ENCODE results near the gene SLC35F1.

The SLC35F1 gene

DNA sequence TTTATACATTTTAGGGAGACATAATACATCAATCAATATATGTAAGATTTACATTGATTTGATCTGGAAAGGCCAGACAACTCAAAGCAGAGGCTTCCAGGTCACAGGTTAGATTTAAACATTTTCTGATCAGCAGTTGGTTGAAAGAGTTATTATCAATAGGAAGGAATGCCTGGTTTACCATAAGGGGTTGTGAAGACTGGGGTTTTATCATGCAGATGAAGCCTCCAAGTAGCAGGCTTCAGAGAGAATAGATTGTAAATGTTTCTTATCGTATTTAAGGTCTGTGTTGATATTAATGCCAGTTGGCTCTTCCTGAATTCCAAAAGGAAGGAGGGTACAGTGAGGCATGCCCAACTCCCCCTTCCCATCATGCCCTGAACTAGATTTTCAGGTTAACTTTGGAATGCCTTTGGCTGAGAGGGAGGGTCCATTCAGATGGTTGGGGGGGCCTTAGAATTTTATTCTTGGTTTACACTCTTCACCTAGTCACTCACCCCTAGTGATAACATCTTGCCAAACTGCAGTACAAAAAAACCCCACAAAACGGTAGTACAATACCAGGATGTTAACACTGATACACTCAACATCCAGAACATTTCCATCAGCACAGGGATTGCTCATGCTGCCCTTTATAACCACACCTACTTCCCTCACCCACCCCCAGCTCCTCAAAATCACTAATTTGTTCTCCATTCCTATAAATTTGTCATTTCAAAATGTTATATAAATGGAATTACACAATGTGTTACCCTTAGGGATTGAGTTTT, 381.5 kb downstream of the SLC35F1 start:
- no peak for DNase-seq

DNA sequence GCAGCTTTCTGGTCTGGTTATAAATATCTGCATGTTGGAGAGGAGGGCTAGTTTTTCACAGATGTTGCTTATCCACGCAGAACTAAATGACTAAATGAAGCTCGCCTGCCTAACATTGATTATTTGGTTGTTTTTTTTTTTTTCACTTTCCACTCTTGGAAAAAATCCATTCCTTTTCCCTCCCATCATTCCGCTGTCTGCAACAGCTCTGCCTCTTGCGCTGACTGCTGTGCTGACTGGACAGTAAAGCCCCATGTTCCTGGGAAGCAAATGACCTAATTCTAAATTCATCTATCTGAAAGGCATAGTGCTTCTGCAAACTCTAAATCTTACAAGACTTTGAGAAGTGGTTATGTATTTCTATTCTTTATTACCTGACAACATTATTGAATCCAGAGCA, 385.5 kb downstream of the SLC35F1 start:
- DNase-seq = no peak

DNA sequence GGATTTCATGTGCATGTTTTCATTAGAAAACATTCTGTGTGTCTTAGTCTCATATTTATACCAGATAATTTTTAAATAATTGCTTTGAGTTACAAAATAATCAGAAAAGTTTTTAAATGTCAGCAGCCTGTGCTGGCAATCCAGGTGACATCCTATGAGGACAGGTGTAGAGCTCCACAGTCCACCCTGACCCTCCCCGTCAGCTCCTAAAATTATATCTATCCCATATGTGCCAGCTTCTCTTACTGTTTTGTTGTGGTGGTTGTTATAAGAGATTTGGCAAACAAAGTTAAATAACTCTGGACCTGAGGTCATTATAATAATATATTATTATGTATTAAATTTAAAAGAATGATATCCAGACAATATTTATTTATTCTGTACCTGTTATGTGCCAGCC, 387.8 kb downstream of the SLC35F1 start:
- no peak for DNase-seq

DNA sequence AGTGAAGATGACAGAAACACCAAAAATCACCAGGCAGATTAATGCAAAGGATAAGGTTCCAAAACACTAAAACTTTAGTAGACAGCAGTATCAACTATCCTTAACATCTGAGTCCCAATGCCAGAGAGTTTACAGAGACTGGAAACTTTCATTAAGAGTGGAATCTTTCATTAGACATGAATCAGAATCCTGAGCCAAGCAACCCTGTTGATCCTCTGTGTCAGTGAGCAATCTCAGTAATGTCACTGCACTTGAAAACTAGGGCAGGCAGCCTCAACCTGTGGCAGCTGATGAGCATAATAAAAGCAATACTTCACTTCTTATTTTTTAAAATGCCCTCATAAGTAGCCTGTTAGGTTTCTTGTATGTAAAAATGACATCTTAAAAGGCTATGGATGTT, 388.3 kb downstream of the SLC35F1 start:
- DNase-seq = no peak

DNA sequence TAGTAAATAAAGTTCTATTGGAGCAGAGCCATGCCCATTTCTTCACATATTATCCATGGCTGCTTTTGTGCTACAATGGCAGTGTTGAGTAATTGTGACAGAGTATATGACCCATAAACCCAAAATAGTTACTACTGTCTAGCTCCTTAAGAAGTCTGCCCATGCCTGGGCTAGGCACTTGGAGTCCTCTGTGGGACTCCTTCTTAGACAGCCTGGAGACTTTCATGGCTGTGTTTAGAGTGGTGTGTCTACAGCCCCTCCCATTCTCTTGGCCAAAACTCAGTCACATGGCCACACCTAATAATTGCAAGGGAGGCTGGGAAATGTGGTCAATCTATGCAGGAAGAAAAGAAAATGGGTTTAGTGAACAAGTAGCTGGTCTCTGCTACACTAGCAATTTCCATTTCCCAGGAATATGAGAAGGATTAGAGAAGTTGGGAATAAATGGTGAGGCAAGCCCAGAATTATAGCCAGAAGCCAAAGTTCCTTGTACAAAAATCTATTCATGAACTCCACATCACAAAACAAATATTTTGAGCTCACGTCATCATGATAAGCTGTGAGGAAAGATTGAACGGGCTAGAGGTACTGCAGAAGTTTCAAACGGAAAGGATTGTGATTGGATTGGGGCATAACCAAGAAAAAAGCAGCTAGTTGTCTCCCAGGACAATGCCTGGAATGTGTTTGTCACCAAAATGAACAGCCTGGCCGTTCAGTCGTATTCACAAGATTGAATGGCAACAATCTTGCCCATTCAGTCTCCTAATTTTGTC, 389.3 kb downstream of the SLC35F1 start:
- DNase-seq = no peak

DNA sequence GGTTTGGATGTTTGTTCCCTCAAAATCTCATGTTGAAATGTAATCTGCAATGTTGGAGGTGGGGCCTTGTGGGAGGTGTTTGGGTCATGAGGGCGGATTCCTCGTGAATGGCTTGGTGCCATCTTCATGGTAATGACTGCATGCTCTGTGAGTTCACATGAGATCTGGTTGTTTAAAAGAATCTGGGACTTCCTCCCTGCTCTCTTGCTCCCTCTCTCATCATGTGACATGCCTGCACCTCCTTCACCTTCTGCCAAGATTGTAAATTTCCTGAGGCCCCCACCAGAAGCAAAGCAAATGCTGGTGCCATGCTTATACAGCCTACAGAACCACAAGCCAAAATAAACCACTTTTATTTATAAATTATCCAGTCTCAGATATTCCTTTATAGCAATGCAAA, 390.8 kb downstream of the SLC35F1 start:
- DNase-seq = no peak

DNA sequence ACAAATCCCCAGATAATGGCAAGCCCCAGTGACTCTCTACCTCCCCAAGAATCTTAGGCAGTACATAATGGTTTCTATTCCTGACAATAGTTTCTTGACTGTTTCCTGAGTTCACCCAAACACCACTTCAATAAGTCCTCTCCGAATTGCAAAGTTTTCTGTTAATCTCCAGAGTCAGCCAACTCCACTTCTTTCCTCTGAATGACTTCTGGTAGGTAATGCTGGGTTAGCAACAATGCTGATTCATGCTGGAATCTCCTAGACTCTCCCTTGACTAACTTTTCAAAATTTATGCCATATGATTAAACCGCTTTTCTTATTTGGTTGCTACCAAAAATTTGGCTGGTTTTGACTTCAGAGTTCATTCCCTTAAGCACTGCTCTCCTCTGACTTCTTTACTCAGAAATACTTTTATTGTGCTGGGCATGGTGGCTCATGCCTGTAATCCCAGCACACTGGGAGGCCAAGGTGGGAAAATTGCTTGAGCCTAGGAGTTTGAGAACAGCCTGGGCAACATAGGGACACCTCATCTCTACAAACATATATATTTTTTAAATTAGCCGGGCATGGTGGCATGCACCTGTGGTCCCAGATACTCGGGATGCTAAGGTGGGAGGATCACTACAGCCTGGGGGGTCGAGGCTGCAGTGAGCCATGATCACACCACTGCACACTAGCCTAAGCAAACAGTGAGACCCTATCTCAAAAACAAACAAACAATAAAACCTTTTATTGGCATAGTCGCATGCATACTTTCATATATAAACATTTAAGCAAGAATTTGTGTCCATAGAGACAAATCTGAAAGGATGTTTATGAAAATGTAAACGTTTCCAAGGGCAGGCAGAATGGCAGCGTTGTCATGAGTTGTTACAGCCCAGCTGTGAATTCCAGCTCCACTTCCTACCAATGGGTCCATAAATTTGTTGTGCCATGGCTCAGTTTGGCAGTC, 391.7 kb downstream of the SLC35F1 start:
- DNase-seq = no peak

DNA sequence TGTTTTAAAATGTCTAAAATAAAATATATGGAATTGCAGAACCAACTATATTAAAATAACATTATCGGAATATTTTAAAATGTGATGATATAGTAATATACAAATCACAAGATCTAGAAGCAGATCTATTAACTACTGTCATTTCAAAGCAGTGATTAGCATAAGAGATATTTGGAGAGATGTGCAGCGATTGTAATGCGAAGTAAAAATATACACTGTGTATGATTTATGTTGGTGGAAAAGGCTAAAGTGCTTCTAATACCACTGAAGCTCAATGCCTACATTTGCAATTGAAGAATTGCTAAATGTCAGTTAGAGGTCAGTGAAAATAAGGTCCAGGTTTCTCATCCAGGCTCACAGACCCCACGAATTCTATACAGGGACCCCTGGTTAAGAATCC, 392.4 kb downstream of the SLC35F1 start:
- no peak for DNase-seq

DNA sequence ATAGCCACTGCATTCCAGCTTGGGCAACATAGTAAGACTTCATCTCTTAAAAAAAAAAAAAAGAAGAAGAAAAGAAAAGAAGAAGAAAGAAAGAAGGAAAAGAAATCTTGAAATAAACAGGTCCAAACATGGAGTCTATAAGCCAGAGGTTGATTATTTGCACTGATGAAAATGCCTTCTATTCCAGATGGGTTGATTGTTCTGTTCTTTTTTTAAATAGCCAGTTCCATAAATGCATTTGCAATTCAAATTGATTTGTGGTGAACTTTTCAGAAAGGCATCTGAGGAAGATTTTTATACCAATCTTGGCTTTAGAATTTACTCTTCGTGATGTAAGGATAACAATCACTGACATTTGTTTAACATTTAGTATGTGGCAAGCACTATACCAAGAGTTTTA, 397.3 kb downstream of the SLC35F1 start:
- no peak for DNase-seq

DNA sequence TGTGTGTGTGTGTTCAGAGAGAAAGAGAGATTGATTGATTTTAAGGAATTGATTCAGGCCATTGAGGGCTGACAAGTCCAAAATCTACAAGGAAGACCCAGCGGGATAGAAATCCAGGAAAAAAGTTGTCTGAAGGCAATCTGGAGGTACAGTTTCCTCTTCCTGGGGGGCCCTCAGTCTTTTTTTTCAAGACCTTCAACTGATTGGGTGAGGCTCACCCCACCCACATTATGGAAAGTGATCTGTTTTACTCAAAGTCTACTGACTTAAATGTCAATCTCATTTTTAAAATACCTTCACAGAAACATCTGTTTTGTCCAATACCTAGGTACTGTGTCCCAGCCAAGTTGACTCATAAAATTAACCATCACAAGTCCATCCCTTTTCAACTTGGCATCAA, 398.0 kb downstream of the SLC35F1 start:
- DNase-seq = no peak

DNA sequence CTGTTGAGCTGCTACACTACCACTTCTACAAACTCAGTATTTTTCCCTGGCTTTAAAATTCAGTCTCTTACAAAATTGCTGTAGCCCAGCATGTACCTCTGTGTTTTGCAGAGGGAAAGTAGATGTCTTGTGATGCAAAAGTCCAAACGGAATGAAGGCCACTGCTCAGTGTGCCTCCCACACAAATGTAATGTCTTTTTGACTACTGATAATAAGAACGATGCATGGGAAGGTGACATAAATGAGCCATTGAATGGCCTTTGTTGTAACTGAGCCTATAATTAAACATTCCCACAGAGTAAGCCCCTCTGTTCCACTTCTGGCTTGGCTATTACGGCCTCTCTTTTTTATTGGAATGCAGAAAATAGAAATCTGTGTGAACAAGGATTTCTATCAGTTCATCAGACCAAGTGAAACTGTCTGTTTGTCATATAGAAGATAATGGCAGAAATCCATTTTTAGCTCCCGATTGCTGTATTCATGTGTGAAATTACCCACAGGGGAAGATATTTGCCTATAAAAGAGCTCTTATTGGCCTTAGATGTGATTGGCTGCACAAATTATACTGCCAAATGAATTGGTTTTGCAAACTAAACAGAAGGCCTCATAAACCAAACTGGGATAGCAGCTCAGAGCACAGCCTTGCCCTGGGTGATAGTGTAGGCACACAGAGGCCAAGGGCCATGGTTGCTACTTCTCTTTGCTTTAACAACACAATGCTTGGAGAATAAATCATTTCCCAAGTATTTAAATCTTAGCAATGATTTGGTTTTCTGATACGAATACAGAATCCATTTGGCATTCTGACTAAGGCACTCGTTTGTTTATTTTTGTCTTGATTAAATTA, 399.6 kb downstream of the SLC35F1 start:
- DNase-seq = no peak

DNA sequence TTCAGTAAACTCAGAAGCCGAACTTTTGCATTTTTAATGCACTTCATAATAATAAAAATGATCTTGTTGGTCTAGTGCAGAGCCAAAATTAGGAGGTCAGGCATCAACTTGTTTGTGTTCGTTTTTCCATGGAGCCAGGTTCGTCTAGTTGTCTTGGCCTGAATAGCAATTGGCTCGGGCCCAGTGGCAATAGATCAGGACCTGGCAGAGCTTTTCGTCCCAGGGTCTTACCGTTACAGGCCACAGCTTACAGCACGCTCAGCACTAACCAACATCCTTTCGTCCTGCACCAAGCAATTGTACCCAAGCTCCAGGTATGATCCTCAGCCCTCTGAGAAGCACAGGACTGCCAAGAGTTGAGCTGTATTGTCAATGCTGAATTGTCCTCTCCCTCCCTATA, 400.5 kb downstream of the SLC35F1 start:
- no peak for DNase-seq

DNA sequence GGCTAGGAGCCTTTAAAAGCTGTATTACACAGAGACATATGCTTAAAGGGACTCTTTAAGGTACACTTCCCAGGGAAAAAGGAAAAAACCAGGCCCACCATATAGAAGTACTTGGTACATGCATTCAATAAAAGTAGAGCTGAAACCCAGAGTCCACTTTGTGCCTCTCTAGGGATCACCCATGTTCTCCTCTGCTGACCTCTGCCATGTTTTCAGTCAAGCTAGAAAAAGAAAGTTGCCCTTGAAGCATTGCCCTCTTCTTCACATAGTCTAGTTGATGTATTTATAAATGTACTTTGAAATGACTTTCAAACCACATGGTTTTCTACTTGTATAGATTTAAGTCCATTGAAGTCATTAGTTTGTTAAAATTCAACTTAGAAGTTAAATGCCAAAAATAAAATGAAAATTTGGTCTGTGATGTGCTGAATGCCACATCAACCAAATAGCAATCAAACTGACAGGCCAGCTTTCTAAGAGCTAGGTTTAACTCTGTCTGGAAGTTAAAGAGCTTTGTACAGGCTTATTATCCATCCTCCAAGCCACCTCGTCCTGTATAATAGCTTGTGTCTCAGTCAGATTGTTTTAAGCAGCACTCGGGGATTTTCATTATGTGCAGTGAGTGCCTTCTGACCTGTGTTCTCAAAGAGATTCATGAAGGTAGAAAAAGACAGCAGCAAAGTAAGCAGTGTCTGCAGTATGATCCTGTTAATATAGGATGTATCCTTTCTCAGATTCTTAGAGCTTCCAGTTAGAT, 402.5 kb downstream of the SLC35F1 start:
- DNase-seq = no peak

DNA sequence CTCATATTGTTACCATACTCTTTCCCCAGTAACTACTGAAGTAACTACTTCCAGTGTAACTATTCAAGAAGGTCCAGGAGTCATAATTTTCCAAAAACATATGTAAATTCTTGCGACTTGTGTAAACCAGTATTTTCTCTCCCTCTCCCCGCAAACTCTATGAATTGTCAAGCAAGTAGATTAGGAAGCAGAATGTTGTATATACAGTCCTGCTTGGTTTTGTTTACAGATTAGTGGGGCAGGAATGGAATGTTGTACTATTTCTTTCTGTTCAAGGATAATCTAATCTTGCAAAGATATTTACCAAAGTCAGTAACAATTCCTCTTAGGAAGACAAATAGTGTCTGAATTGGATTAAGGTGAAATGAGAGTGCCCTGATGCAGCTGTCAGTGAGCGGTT, 406.1 kb downstream of the SLC35F1 start:
- no peak for DNase-seq

DNA sequence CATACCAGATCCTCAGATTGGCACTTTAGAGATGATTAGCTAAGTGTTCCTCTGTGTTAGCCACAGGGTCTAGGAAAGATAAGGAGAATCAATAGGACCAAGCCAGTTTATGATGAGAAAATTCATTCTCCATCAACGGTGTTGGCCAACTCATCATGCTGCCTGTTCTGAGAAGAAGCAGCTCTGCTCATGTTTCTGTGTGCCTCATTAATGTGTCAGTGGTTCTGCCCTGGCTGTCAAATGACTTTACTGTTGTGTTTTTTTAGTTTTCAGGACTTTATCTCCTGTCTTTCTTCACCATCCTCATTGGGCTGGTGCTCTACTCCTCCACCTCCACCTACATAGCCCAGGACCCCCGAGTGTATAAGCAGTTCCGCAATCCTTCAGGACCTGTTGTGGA, 406.7 kb downstream of the SLC35F1 start:
- DNase-seq = no peak

DNA sequence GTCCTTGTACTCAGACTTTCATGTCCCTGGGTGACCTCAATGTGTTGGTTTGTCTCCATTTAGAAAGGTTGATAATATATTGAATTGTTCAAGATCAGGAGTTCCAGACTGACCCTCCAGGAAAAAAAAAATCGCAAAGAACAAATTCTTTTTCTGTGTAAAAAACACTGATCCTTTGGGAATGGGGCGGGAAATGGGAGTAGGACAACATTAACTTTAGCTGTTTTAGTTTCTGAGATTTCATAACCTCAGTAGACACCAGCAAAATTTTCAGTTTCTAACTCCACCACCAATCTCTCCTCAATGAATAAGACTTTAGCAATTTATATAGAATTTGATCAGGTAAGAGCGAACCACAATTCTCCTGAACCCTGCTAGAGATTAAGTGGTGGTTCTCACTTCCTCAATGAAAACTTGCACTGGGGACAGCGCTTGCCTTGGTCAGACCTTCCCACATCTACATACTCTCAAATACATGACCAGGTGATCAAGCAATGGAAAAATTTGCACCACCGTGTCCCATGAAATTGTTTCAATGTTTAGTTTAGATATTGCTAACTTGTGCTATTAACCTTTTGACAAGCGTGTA, 409.8 kb downstream of the SLC35F1 start:
- no peak for DNase-seq

DNA sequence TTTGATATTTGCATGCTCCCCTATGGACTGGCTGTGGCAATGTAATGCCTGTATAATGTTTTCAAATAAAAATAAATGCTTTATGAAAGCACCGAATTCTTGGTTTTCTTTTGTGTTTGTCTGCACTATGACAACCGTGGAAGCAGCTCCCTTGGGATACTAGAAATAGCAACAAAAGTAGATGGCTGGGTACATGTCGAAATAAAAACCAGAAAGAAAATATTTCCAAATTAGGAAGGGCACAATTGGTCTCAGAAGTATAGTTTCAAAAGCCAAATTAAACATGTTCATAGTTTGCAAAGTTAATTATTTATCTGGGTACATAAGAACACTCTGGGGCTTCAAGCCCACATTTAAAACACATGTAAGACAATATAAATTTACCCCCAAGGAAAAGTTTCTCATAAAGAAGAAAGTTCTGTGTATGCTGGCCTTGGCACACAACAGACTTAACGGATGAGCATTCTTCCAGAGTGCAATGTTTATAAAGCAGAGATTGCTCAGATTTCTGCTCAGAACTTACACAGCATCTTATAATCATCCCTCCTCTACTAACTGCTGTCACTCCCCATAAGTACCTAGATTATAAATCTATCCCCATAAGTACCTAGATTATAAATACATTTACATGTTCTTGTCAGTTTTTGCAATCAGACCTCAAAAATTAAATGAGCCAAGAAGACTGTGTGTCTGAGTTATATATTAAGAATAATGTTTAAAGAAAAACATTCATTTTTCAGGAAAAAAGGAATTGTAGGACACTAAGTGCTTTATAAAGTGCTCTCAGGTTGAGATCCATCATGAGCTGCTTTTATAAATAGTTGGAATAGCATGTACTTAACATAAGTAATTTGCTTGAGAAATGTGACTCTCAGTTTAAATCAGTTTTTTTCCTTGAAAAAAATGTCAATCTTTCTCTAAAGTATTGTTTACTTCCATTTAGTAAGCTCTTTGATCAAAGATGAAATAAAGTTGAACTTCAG, 410.8 kb downstream of the SLC35F1 start:
- DNase-seq = no peak

DNA sequence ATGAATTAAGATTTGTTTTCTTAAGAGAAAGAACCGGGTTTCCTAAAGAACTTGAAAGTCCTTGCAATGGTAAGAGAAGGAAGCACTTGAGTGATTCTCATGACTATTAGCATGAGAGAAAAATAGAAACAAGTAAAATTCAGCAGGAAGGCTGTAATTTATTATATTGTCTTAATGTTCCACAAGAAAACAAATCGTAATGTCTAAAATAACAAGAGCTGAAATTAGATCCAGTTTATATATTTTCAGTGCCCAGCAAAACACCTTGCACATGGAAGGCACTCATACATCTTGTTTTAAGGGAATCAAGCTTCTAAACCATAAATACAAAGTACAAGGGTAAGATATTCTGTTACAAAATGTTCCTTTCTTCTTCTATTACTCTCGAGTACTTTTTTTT, 411.6 kb downstream of the SLC35F1 start:
- no peak for DNase-seq

DNA sequence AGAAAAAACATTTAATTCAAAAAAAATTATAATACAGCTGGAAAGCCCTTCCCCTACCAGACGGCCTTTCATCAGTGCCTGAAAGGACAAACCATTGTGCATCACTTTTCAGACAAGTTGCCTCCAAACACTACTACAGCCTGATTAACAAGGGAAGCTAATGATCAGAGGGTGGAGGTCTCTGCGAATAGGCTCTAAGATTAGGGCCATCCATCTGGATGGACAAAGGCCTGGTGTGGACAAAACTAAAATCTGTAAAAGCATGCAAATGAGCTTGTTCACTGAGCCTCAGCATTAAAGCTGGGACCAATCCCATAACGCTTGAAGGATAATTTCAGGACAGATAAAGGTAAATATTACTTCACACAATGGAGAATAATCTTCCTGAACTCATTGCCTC, 412.4 kb downstream of the SLC35F1 start:
- DNase-seq = no peak

Data from stimulated activated CD4-positive, alpha-beta T cell treated with anti-CD3 and anti-CD28 coated beads, Interleukin-1b, Interleukin-23, amount 100 ng/mL, for 48 hours (primary cell).